ENCODE measurements around the gene ACSS3. TPM values are rescaled to one million over a fixed set of nuclear protein-coding genes. Genes with fewer than 3 reads are reported as not detected.
"Not testable (repeated sequence)": the region's sequence is repeated elsewhere in the genome, so short reads cannot be mapped to it uniquely, and the experiment has no call there.

ACSS3 gene
- total RNA-seq, 1 donor from 2014 or later = 3.6 TPM

DNA sequence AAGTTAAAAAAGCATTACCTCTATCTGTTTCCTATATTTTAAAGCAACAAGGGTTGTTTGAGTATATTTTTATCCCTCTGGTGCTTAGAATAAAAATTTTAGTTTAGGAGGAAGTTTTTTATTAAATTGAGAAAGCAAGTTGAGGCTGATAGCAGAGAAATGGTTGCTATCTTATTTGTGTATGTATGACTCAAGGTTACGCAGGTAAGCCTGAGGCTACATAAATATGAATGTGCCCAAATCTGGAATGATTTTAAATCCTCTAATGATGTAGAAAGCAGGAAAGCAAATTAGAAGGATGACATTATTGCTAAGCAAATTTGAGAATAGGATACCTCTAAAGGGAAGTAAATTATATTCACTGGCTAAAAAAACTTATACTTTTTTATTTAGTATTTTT, 109.8 kb downstream of the ACSS3 start:
- Mint-ChIP-seq H3K27ac (ENCODE audit: unreplicated experiment) (no peak overlapping the region), H3K9me3 (ENCODE audit: unreplicated experiment) (peaks cover 1% of the 10 kb centered on the region), H3K27me3 (ENCODE audit: unreplicated experiment) (peaks cover 1% of the 10 kb centered on the region), H3K36me3 (ENCODE audit: unreplicated experiment) (no peaks in the 10 kb centered on the region), H3K4me3 (ENCODE audit: unreplicated experiment) (no peak overlapping the region), H3K4me1 (ENCODE audit: low read depth, unreplicated experiment) (no peaks in the 10 kb centered on the region)
- TF ChIP-seq, protein P1, sequence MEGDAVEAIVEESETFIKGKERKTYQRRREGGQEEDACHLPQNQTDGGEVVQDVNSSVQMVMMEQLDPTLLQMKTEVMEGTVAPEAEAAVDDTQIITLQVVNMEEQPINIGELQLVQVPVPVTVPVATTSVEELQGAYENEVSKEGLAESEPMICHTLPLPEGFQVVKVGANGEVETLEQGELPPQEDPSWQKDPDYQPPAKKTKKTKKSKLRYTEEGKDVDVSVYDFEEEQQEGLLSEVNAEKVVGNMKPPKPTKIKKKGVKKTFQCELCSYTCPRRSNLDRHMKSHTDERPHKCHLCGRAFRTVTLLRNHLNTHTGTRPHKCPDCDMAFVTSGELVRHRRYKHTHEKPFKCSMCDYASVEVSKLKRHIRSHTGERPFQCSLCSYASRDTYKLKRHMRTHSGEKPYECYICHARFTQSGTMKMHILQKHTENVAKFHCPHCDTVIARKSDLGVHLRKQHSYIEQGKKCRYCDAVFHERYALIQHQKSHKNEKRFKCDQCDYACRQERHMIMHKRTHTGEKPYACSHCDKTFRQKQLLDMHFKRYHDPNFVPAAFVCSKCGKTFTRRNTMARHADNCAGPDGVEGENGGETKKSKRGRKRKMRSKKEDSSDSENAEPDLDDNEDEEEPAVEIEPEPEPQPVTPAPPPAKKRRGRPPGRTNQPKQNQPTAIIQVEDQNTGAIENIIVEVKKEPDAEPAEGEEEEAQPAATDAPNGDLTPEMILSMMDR (IDR thresholded peaks at IDR 0.05; ENCODE audit: partially characterized antibody, unreplicated experiment) = no peak
- no peak for DNase-seq

- H3K4me3 Mint-ChIP-seq (ENCODE audit: unreplicated experiment) = no peak overlapping the region
- H3K27me3 Mint-ChIP-seq (ENCODE audit: unreplicated experiment) = no peaks in the 10 kb centered on the region
- no peak overlapping the region for H3K27ac Mint-ChIP-seq (ENCODE audit: unreplicated experiment)
Measured at GRCh38 chr12:81196595-81196994, 118.7 kb downstream of the ACSS3 start.

GRCh38 chr12:81200561-81200960, 122.7 kb downstream of the ACSS3 start:
- H3K36me3 Mint-ChIP-seq (ENCODE audit: unreplicated experiment); DNase-seq; H3K27ac Mint-ChIP-seq (ENCODE audit: unreplicated experiment); H3K4me1 Mint-ChIP-seq (ENCODE audit: low read depth, unreplicated experiment); H3K9me3 Mint-ChIP-seq (ENCODE audit: unreplicated experiment); H3K4me3 Mint-ChIP-seq (ENCODE audit: unreplicated experiment); H3K27me3 Mint-ChIP-seq (ENCODE audit: unreplicated experiment): not testable (repeated sequence)

More at GRCh38 chr12:81196595-81196994, 118.7 kb downstream of the ACSS3 start:
- Mint-ChIP-seq H3K36me3 (ENCODE audit: unreplicated experiment) (no peaks in the 10 kb centered on the region), H3K9me3 (ENCODE audit: unreplicated experiment) (no peaks in the 10 kb centered on the region), H3K4me1 (ENCODE audit: low read depth, unreplicated experiment) (peaks cover 3% of the 10 kb centered on the region)
- TF ChIP-seq, protein P1 (IDR thresholded peaks at IDR 0.05; ENCODE audit: partially characterized antibody, unreplicated experiment) = no peak
- DNase-seq = no peak

DNA sequence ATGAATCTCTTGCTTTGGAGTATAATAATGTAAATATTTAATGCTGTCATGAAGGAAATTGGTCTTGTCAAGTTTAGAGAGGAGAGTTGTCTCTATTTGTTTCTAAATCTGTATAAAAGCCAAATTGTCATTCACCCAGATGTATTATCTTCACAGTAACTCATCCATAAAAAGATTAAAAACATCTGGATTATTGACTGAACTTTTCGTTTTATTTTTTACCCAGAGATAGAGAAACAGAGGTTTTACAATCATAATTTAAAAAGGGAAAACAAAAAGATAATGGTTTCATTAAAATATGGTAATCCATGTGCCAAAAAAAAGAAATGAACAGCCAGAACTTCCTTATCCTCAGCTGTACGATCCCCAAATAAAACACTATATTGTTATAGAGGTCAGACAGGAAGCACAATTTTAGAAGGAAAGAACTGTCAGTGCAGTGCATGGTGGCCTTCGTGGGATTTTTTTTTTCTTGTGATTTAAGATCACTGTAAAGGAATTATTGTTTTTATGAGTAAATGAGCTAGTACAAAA, 125.9 kb downstream of the ACSS3 start:
- Mint-ChIP-seq H3K9me3 (ENCODE audit: unreplicated experiment) (no peaks in the 10 kb centered on the region), H3K4me3 (ENCODE audit: unreplicated experiment) (no peak overlapping the region), H3K27me3 (ENCODE audit: unreplicated experiment) (no peaks in the 10 kb centered on the region), H3K4me1 (ENCODE audit: low read depth, unreplicated experiment) (peaks cover 31% of the 10 kb centered on the region), H3K36me3 (ENCODE audit: unreplicated experiment) (no peaks in the 10 kb centered on the region), H3K27ac (ENCODE audit: unreplicated experiment) (no peak overlapping the region)
- TF ChIP-seq, protein P1 (IDR thresholded peaks at IDR 0.05; ENCODE audit: partially characterized antibody, unreplicated experiment) = no peak
- no peak for DNase-seq

DNA sequence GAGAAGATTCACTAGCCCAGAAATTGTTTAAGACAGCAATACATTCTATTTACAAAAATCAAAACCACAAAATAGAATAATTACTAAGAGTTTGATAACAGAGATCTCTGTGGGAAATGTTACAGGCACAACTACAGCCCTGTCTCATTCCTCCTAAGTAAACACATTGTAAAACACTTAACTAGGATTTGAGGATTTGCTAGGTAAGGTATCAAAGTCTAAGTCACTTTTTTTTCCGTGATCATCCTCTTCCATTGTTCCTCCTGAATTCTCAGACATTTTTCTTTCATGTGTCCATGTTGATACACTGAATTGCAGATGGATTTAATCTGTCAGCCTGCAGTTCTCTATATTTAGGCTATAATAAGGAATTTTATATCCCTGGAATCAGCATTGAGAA, 127.5 kb downstream of the ACSS3 start:
- Mint-ChIP-seq H3K36me3 (ENCODE audit: unreplicated experiment) (no peaks in the 10 kb centered on the region), H3K4me3 (ENCODE audit: unreplicated experiment) (no peak overlapping the region), H3K27me3 (ENCODE audit: unreplicated experiment) (no peaks in the 10 kb centered on the region), H3K9me3 (ENCODE audit: unreplicated experiment) (no peaks in the 10 kb centered on the region), H3K27ac (ENCODE audit: unreplicated experiment) (no peak overlapping the region), H3K4me1 (ENCODE audit: low read depth, unreplicated experiment) (peaks cover 33% of the 10 kb centered on the region)
- TF ChIP-seq, protein P1 (IDR thresholded peaks at IDR 0.05; ENCODE audit: partially characterized antibody, unreplicated experiment) = no peak
- no peak for DNase-seq
